Muscle layer of colon (tissue), 2 donors: ENCODE results near the gene SPATC1L.

Experiments
- H3K27ac ChIP-seq: one replicate; pipeline ENCODE4 v1.7.0; 2013; ENCODE audit warnings: low read depth, mild to moderate bottlenecking, low read length, moderate library complexity
- H3K27me3 ChIP-seq, 2 donors: one replicate each; pipeline ENCODE4 v1.7.0; 2013; ENCODE audit warnings: low read length in 2 of 2, mild to moderate bottlenecking in 2 of 2; ENCODE audit not compliant: insufficient read depth in 2 of 2, control insufficient read depth in 1 of 2
- H3K36me3 ChIP-seq: one replicate; pipeline ENCODE4 v1.7.0; 2013; ENCODE audit warnings: mild to moderate bottlenecking, low read length; ENCODE audit not compliant: insufficient read depth
- H3K4me1 ChIP-seq: one replicate; pipeline ENCODE4 v1.7.0; 2013; ENCODE audit warnings: mild to moderate bottlenecking, low read length; ENCODE audit not compliant: insufficient read depth
- H3K4me3 ChIP-seq, 2 donors: one replicate each; pipeline ENCODE4 v1.7.0; 2013; ENCODE audit warnings: low read length in 2 of 2, low read depth in 1 of 2, mild to moderate bottlenecking in 1 of 2, moderate library complexity in 1 of 2
- H3K9ac ChIP-seq: one replicate; pipeline ENCODE4 v1.7.0; 2013; ENCODE audit warnings: low read length
- H3K9me3 ChIP-seq: one replicate; pipeline ENCODE4 v1.7.0; 2013; ENCODE audit warnings: mild to moderate bottlenecking, low read length
- donor health status: abdominal sarcoma.
- donor health status: Adenocarcinoma of cecum.

SPATC1L gene

DNA sequence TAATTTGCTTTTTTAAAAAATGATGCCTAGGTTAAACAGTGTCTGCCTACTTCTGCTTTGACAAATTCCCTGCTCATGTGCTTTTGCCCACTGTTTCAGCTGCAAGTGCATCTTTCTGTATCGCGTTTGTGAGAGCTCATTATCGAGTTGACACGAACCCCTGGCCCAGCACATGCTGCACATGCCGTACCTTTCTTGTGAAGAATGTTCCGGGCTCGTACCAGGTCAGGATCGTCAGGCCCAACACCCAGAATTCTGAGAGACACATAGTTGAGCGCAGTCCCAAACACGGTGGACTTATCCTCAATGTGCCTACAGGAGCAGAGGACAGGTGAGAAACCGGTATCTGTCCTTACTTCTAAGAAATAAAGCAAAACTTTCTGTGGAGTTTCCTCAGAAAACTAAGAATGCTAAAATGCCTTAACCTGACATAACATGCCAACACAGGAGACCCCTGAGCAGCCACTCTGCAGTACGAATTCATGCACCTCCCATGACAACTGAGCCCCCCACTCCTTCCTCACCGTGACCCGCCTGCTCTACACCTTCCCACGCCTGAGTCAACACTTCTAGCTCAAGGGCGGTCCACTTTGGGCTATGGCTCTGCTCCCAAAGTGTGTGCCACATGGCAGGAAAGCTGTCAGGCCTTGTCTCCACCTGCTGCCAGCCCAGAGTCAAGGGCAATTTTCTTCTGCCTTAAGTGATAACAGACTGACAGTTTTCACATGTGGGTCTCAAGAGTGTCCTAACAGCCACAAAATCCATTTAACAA, 37.6 kb upstream of the SPATC1L start:
- Histone ChIP-seq H3K27me3 (no peaks in the 10 kb centered on the region), H3K4me1 (peaks cover 9% of the 10 kb centered on the region), H3K4me3 (no peak overlapping the region), H3K9me3 (no peaks in the 10 kb centered on the region), H3K9ac (no peak overlapping the region), H3K27ac (no peak overlapping the region), H3K36me3 (peaks cover 39% of the 10 kb centered on the region)

DNA sequence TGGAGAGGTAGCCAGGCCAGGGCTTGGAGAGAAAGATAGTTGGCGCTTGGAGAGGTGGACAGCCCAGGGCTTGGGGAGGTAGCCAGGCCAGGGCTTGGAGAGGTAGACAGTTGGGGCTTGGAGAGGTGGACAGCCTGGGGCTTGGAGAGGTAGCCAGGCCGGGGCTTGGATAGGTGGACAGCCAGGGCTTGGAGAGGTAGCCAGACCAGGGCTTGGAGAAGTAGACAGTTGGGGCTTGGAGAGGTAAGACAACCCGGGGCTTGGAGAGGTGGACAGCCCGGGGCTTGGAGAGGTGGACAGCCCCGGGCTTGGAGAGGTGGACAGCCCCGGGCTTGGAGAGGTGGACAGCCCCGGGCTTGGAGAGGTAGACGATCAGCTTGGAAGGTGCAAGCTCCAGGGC, 36.6 kb upstream of the SPATC1L start:
- Histone ChIP-seq H3K27me3 (no peaks in the 10 kb centered on the region), H3K9ac (no peak overlapping the region), H3K36me3 (peaks cover 39% of the 10 kb centered on the region), H3K9me3 (no peaks in the 10 kb centered on the region), H3K4me1 (no peaks in the 10 kb centered on the region), H3K4me3 (no peak overlapping the region), H3K27ac (no peak overlapping the region)

DNA sequence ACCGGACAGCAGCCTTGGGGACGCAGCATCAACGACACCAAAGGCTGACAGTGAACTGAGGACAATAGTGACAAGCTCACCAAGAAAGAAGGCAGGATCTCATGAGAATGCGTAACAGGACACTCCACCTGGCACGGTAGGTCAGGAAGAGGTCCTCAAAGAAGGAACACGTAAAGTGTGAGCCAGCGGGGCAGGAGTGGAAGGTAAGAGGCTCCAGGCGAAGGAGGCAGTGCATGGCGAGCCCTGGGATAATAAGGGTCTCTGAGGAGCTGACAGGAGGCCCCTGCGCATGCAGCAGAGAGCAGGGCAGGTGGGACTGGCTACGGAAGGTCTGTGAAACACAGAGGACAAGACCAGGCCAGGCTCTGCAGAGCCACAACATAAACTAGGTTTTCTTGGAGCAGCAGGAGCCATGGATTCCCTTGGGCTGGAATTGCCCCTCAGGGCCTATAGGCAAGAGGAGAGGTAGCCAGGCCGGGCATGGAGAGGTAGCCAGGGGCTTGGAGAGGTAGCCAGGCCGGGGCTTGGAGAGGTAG, 36.1 kb upstream of the SPATC1L start:
- peaks cover 39% of the 10 kb centered on the region for H3K36me3 ChIP-seq
- no peak overlapping the region for H3K27ac ChIP-seq
- H3K27me3 ChIP-seq = no peaks in the 10 kb centered on the region
- H3K9me3 ChIP-seq = no peaks in the 10 kb centered on the region
- no peak overlapping the region for H3K4me3 ChIP-seq
- H3K4me1 ChIP-seq = no peaks in the 10 kb centered on the region
- no peak overlapping the region for H3K9ac ChIP-seq

DNA sequence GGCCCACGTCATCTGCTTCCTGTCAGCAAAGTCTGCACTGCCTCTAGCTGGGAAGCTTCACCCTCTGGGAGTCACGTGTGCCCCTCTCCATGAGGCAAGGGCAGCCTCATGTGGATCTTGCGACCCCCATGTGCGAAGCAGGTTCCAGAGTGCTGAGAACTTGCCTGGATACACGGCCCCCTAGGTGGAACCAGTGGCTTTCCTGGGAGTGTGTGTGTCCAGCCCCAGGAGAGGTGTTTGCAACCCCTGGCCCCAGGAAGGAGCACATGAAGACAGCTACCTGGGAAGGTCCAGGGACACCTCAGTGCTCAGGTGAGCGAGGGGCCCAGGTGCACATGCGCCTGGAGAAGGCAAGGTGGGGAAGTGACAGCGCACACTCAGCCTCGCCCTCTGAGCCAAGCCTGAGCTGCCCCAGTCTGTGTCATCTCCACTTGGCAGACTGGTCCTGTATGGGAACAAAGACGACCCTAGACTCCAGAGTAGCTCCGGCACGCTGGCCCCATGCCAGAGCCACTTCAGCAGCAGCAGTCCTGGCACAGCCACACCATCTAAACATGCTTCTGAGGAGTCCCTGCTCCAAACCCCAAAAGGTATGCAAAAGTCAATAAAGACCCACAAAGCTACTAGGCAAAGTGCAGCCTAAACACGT, 35.5 kb upstream of the SPATC1L start:
- Histone ChIP-seq H3K27ac (no peak overlapping the region), H3K9ac (no peak overlapping the region), H3K4me3 (no peak overlapping the region), H3K27me3 (no peaks in the 10 kb centered on the region), H3K36me3 (peaks cover 41% of the 10 kb centered on the region), H3K9me3 (no peaks in the 10 kb centered on the region), H3K4me1 (no peaks in the 10 kb centered on the region)

DNA sequence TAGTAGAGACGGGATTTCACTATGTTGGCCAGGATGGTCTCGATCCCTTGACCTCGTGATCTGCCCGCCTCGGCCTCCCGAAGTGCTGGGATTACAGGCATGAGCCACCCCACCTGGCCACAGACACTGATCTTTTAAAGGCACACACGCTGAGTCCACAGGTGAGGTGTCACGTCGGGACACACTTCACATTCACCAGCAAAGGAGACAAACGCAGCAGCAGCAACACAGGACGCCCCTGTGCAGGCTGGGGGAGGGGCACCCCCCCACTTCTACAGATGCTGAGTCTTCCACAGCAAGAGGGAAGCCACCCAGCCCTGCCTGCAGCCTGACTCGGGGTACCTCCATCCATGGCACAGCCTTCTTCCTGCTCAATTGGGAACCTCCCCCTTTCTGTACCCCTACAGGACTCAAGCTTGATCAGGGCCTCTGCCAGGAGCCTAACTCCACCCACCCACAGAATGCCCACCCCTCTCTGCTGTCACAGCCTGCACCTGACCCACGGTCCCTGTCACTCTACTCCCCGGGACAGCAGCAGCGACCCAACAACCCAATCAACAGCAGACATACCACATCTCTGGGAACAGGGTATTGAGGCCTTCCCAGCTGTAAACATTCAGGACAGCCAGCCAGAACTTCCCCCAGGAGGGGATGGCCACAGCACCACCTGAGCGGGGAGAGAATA, 34.8 kb upstream of the SPATC1L start:
- no peaks in the 10 kb centered on the region for H3K9me3 ChIP-seq
- no peaks in the 10 kb centered on the region for H3K4me1 ChIP-seq
- peaks cover 45% of the 10 kb centered on the region for H3K36me3 ChIP-seq
- H3K27ac ChIP-seq = no peak overlapping the region
- H3K27me3 ChIP-seq = no peaks in the 10 kb centered on the region
- H3K4me3 ChIP-seq = no peak overlapping the region
- H3K9ac ChIP-seq = no peak overlapping the region

DNA sequence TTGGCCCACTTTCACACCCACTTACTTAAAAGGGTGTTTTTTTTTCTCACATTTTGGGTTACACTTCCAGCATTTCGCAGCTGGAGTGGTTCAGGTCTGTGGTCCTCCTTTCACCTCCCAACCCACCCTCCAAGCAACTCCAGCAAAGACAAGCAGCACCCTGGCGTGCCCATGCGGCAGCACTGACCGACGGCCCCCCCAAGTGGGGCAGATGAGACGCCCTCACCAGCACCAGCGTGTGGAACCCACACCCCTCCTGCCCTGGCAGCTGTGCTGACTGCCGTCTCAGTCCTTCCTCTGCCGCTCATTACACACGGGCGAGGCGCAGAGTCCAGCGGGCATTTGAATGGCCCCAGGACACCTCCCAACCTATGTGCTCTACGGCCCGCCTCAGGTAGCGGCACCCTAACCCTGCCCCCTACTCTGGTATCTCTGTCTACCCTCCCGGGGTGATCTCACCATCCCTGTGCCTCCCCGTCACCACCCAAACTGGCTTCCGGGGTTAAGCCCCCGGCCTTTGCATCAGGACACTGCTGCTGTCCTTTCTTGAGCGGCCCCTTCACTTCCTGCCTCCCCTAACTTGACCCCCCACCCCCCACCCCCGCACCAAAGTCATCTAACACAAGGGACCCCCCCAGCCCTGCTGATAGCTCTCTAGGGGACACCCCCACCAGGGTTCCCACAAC, 33.4 kb upstream of the SPATC1L start:
- Histone ChIP-seq H3K36me3 (peaks cover 50% of the 10 kb centered on the region), H3K27me3 (no peaks in the 10 kb centered on the region), H3K9me3 (no peaks in the 10 kb centered on the region), H3K4me3 (no peak overlapping the region), H3K27ac (no peak overlapping the region), H3K9ac (no peak overlapping the region), H3K4me1 (no peaks in the 10 kb centered on the region)

DNA sequence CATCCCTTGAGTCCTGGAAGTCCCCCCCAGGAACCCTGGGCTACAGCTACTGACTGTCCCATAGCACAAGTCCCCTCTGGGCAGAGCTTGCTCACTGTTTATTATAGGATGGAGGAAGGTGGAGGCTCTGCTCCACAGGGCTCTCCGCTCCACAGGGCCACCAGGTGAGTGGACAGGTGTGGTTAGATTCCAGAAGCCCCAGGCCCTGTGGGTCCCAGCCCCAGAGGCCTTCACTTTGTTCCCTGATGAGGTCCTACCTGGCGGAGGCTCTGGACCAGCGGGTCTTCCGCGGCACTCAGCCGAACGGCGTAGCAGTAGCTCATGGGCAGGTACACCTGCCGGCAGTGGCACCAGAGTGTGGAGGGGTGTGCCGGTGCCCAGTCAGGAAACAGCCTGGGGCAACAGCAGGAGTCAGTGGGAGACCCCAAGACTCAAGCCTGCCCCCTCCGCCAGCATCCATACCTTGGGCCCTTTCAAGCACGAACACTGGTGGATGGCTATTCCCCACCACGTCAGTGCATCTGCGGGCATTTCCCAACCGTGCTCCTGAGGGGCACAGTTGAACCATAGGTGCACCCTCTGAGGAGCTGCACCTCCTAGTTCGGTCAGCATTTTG, 32.0 kb upstream of the SPATC1L start:
- no peaks in the 10 kb centered on the region for H3K9me3 ChIP-seq
- H3K9ac ChIP-seq = no peak overlapping the region
- no peak overlapping the region for H3K27ac ChIP-seq
- H3K36me3 ChIP-seq = peaks cover 49% of the 10 kb centered on the region
- no peak overlapping the region for H3K4me3 ChIP-seq
- H3K27me3 ChIP-seq = no peaks in the 10 kb centered on the region
- no peaks in the 10 kb centered on the region for H3K4me1 ChIP-seq

DNA sequence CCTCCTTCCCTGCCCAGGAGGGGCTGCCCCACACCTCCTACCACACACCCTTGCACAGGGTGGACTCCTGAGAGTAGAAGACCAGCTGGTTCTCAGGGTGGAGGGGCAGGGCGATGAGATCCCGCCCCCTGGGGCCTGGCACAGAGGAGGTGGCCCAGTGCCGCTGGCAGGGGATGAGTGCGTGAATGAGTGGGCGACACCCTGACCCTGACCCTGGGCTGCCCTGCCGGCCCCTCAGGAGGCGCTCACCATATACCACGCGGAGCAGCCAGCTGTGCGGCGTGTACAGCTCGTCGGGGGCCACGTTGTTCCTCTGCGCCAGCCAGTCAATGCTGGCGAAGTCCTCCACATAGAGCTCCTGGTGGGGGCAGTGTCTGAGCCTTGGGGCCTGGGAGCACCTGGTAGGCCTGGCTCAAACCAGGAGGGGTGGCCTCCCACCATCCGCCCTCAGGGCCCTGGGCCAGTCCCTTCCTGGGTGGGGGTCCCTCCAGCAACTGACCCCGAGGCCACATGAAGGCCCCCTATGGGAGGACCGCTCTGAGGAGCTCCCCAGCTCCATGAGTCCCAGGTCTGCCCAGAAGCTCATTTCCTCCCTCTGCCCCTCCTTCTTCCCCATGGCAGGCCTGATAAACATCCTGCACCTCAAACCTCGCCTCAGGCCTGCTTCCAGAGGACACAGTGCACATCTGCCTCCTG, 31.3 kb upstream of the SPATC1L start:
- no peak overlapping the region for H3K4me3 ChIP-seq
- no peaks in the 10 kb centered on the region for H3K27me3 ChIP-seq
- no peaks in the 10 kb centered on the region for H3K4me1 ChIP-seq
- no peaks in the 10 kb centered on the region for H3K9me3 ChIP-seq
- H3K27ac ChIP-seq = no peak overlapping the region
- peaks cover 43% of the 10 kb centered on the region for H3K36me3 ChIP-seq
- no peak overlapping the region for H3K9ac ChIP-seq

DNA sequence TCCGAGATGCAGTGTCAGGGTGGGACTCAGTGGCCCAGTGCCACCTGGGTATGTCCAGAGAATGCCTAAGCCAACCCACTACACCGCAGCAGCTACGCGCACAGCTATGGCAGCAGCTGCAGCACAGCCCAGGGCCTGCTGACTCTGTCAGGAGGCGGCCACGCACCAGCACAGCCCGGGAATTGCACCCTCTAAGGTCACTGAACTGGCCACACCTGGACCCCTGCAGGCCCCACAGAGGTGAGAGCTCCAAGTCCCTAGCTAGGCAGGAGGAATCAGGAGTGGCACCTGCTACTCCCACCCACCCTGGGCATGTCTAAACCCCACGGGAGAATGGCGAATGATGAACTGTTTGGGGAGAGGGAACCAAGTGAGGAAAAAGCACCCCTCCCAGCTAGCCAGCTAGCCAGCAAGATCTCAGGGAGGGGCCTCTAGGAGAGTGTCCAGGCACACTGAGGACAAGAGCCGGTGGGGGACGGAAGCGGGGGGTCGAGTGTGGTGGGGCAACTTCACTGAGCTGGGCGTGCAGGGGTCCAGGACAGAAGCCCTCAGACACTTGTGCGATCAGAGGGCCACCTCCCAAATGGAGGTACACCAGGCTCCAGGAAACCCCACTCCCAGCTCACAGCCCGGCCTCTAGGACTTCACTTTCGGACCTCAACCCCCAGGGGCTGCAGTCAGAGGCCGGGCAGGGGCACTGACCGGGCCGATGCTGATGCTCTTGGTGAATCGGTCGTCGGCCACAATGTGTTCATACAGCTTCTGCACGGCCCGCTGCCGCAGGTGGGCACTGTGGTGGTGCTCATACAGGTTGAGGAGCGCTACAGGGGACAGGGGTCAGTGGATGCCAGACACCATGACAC, 30.4 kb upstream of the SPATC1L start:
- Histone ChIP-seq H3K9ac (no peak overlapping the region), H3K36me3 (peaks cover 34% of the 10 kb centered on the region), H3K27ac (no peak overlapping the region), H3K9me3 (no peaks in the 10 kb centered on the region), H3K4me3 (no peak overlapping the region), H3K27me3 (no peaks in the 10 kb centered on the region), H3K4me1 (no peaks in the 10 kb centered on the region)
